Measurements from ENCODE around the gene MYO1H.

MYO1H gene

DNA sequence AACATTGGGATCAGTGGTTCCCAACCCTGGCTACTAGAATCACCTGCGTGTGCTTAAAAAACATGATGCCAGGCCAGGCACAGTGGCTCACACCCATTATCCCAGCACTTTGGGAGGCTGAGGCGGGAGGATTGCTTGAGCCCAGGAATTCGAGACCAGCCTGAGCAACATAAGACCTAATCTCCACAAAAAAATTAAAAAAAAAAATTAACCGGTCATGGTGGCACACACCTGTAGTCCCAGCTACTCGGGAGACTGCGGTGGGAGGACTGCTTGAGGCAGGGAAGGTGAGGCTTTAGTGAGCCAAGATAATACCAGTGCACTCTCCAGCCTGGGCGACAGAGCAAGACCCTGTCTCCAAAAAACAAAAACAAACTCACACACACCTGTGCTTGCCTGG lies 127.4 kb downstream of the MYO1H start:
- DNase-seq, result no peak

DNA sequence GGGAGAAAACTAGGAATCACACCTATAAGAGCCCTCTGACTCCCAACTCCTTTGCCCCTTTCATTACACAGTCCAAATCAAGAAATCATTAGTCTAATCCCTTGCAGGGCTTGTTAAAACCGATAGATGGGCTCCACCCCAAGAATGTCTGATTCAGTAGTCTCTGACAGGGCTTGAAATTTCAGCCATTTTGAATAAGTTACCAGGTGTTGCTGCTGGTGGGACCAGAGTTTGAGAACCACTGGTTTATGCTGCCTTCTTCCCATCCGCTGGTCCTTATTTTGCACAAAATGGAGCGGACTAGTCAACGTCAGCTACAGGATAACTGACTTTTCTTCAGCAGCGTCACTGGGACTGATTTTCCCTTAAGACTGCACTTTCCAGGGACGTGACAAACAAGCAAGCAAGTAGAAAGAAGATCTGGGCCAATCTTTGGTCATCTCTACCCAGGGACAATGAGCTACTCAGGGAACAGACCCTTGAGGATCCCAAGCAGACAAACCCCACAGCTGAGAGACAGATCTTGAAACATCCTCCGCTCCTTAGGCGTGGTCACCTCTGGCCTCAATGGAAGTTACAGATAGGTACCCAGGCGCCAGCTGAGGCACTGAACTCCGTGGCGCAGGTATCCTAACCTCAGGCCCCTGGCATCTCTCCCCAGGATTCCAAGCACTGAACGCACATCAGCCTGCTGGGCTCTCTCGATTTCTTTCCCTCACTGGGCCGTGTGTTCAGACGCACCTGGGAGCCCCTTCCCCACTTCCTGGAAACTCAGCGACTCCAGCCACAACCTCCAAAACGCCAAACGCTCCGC lies 128.5 kb downstream of the MYO1H start:
- no peak for DNase-seq

DNA sequence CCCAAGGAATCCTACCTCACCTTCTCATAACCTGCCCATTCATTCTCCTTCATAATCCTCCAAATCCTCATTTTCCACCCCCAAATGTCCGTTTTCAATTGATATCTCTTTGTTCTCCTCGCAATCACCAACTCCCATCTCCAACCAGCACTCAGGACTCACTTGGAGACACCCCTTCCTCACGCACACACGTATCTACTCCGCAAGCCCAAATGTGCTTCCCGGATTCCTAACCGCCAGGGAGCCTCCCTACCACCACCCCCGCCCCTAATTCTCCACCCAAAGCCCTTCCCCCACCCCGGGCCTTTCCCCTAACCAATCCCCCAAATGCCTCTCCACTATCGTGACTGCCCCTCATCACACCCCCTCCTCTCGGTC lies 129.1 kb downstream of the MYO1H start:
- no peak for DNase-seq

DNA sequence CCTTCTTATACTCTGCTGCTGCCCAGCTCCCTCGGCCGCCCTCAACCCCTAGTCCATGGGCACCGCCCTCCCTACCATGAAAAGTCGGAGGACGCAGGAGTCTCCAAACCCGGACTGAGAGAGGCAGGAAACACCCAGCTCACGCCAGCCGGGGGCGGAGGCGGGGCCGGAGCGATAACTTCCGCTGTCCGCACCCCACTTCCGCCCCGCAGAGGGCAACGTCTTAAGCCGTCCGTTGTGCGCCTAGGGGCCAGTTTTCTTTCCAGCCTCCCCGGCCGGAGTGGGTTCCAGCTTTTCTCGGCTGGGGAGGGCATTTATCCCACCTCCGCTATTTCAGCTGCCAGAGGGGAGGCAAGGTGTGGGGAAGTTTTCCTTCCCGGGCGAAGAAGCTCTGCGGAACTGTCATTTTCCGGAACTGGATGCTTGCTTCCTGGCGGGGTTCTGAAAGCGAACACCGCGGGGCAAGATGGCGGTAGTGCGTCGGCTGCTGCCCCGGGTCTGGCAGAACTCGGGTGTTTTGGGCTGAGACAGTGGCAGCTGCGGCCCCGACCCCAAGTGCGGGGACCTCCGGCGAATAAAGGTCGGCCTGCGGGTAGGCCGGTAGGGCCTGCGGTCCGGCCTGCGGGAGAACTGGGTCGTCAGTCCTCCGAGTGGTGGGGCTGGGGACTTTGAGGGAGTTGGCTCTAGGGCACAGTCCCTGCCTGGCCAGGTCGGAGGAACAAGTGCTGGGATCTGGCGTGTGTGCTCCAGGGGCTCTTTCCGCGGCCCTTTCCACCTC lies 129.7 kb downstream of the MYO1H start, which contains the start of the genes KCTD10 and UBE3B:
KCTD10 (minus strand) TSS at position 116 of the 778 bp plus-strand sequence; CDS start at position 78, 38 bp downstream.
UBE3B (plus strand) TSS at position 450 of the 778 bp plus-strand sequence. CDS start 5,918 bp downstream, outside the sequence.
- DNase-seq, result peak; percentile 93

DNA sequence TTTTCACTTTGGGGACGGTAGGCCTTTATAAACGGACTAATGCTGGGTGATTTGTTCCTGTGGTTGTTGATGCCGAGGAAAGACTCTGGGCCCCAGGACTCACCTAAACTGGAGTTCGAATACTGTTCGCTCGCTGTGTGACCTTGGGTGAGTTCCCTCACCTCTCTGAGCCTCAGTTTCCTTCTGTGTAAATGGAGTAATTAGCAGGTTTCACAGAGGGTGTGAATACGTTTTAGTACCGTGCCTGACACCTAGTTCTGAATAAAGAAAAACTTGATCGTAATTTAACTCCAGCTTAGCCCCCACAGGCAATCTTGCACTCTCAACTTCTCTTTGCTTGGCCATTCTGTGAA lies 130.2 kb downstream of the MYO1H start:
- DNase-seq, result no peak

DNA sequence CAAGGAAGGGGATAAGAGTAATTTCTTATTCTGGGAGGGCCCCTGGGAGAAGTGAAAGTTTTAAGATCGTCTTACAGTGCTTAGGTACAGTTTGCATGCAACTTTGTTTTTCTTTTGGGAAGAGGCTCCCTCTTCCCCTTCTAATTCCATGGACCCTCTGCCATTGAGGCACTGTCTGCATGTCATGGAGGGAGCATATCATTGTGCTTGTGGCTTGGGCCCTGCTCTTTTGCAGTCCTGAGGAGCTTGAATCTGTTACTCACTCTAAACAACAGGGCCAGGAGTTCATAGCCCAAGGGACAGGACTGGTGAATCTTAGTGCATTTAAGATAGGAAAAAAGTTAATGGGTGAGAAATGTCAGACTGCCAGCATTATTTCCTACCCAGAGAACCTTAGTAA lies 132.1 kb downstream of the MYO1H start:
- no peak for DNase-seq

DNA sequence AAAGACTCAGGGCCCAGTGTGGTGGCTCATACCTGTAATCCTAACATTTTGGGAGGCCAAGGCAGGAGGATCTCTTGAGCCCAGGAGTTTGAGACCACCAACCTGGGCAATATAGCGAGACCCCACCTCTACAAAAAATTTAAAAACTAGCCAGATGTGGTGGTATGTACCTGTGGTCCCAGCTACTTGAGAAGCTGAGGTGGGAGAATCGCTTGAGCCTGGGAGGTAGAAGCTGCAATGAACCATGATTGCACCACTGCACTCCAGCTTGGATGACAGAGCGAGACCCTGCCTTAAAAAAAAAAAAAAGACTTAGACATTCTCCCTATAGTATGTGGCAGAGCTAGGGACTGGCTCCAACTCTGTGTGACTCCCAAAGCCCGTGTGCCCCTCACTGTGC lies 132.7 kb downstream of the MYO1H start:
- DNase-seq, result no peak

DNA sequence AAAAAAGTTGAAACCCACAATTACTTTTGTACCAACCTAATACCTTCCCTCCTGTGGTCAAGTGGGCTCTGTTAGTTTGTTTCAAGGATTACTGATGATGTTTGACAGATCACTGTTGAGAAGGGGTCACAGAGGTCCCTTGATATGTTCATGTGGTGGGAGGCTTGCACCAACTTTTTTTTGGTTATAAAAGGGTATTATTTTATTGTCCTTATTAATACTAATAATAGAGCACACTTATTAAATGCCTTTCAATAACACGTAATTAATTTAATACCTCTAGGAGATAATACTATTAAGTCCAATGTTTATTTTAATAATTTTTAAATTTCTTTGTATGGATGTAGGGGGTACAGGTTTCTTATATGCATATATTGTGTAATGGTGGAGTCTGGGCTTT lies 134.2 kb downstream of the MYO1H start:
- DNase-seq, result no peak

DNA sequence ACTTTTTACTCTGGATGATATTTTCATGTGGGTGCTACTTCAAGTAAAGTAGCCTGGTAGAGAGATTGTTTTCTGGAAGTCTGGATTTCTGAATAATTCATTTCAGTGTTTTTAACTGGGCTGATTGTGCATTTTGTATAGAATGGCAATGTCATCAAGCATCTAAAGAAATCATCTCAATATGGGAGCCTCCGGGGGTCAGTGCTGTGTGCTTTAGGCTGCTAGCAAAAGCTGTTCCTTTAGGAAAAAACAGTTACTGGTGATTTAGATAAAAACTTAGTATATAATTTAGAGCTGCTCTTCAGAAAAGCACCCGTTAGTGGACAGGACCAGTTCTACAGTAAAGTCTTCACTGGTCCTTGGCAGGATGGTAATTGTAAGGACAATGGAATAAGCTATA lies 134.8 kb downstream of the MYO1H start:
- DNase-seq, result no peak

DNA sequence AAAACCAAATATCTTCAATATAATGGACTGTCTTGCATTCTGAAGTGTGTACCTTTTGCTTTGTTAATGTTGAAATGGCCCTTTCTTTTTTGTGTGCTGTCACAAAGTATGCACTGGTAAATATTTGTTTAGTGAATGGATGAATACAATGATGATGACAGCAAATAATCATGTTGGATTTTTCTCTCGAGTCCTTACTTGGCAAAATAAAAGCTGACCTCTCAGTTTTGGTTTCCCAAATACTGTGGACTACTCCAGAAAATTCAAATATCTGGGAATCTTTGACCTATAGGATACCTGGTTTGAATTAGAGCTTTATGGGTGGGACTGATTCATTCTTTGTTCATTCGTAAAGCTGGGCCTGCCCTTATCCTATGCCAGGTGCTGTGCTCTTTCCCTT lies 135.2 kb downstream of the MYO1H start:
- DNase-seq, result no peak

DNA sequence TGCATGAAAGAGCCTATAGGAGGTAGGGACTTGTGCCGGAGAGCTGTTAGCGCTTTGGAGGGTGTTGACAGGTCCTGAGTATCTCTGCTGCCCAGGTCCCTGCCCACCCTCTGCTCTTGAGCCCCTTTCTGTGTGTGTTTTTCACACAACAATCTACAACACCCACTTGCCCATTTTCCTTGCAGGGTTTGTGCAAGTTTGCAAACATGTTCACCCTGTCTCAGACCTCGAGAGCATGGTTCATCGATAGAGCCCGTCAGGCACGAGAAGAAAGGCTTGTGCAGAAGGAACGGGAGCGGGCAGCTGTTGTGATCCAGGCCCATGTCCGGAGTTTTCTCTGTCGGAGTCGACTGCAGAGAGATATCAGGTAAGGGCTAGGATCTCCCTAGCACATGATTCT lies 135.6 kb downstream of the MYO1H start:
- DNase-seq, result no peak

DNA sequence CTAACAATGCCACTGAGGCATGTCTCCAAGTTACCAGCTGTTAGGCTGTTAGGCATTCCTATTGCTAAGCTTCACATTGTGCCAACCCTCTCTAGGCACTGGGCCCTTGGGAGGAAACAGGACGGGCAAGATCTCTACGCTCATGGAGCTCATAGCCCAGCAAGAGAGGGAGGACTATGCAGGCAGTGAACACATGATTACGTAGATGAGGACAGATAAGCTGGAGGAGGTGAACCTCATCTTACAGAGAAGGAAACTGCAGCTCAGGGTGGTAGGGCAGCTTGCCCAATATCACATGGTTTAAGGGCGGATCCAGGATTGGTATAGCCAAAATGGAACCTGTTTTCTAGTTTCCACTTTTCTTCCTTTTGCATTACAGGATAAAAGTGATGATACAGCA lies 137.5 kb downstream of the MYO1H start:
- DNase-seq, result no peak

DNA sequence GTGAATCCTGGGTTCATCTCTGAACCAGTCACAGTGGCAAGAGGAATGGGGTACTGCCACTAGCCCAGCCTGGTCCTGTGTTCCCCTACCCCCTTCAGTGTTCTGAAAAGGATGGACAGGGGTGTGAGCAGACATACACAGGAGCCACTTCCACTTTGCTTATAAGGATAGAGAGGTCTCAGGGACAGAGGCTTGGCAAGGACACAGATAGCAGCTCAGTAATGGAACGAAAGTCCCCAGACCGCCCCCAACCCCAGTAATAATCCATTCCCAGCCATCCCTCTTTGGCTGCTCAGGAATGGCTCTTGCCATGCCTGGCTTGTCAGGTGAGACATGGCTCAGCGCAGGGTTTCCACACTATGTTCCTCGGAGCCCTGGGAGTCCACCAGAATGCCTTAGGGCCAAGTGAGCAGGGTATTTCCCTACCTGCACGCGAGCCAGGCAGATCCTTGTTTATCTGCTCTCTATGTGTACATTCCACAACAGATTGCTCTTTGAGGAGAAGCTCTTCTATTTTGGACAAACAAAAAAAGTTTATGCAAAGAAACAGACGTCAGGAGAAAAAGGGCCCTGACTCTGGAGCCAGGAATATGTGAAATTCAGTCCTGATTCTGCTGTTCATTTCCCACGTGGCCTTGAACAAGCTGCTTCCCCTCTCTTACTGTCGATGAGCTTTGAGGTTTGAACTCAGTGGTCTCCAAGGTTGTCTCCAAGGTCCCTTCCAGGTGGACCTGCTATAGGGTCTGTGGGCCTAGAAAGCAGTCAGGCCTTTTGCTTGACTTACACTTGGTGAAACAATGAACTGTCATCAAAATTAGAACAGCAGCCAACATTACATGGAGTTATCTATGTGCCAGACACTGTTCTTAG lies 139.7 kb downstream of the MYO1H start:
- DNase-seq, result no peak

DNA sequence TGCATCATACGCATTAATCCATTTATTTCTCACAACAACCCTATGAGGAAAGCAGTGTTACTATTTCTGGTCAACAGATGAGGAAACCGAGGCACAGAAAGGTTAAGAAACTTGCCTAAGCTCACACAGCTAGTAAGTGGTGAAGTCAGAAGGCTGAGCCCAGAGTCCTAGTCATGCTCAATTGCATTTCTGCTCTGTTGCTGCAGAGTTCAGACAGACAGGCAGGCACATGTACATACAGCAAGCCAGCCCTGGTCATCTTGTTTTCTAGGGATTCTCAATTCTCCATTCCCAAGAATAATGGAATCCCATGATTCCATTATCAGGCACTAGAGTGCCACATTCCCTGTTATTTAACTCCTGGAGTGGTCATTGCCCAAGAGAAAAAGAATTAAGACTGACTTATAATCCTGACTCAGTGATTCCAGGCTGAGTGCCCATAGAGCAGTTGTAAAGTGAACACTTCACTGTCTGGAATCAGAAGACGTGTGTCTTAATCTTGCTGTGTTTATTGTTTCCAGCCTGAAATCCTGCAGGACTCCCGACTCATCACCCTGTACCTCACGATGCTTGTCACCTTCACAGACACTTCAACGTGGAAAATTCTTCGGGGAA lies 140.5 kb downstream of the MYO1H start:
- DNase-seq, result no peak

DNA sequence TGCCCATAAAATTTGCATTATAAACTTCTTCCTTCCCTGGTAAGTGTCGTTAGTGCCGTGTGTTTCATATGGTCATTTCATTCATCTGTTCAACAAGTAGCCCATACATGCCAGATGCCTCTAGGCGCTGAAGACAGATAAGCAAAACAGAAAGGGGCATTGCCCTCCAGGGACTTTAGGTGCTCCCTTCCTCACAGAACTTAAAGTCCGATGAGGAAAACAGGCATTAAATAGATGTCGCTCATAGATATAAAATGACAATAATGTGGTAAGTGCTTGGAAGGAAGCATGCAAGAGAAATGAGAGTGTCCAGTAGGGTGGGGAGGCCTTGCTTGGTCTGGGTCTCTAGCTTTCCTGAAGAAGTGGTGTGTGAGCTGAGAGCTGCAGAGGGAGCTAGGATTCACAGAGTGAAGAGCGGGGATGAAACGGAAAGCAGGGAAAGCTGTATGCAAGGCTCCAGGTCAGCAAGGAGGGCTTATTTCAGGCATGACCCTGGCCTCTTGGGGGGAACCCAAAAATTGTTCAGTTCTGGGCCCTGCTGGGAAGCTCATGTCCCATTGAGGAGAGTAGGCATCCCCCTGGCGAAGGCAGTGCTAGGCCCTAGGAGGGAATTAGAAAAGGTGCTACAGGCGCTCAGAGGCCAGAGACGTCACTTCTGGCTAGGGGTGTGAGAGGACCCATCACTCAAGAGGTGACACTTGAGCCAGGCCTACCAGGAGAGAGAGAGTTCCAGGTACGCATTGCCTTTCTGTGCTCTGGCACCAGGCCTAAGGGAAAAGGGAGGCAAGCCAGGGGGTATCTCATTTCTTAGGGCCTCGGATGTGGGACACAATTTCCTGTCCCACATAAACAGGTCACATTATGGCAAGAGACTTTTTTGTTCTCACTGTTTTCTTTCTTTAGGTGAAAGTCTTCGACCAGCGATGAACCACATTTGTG lies 141.6 kb downstream of the MYO1H start:
- no peak for DNase-seq

DNA sequence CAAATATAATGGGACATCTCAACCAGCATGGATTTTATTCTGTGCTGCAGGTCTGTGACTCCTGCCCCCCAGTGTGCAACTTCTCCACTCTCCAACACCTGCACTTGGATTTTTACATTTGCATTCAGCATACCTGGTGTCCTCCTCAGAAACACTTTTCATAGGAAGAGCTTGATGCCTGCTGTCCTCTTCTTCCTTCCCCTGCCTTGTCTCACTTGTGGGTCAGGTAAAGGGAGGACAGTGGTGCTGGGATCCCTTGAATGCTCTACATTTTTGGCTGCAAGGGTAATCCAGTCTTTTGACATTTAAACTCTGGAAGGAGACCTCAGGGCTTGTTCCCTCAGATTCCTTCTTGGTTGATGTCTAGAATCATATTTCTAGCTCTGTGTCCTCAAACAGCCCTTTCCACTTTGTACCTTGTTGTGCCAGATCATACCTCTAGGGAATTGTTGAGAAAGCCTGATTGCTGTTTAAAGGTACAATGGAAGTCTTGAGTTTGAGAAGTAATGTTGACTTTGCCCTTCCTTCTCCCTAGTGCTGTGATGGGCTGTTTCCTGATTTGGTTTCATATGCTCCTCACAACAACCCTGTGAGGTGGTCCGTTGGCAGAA lies 142.4 kb downstream of the MYO1H start:
- no peak for DNase-seq

DNA sequence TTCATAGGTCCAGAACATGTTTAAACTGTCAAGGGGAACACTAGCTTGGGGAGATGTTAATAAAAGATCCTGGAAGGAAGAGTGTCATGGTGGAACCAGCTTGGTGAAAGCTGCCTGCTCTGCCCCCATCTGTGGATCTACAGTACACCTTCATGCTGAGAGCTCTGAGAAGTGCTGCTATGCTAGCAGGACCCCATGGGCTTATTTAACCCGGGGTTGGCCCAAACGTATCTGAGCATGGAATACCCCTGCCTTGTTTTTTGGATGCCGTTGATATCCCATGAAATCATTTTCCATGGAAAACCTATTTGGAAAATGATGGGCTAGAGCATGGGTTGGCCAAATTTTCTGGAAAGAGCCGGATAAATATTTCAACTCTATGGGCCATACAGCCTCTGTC lies 144.0 kb downstream of the MYO1H start:
- no peak for DNase-seq

DNA sequence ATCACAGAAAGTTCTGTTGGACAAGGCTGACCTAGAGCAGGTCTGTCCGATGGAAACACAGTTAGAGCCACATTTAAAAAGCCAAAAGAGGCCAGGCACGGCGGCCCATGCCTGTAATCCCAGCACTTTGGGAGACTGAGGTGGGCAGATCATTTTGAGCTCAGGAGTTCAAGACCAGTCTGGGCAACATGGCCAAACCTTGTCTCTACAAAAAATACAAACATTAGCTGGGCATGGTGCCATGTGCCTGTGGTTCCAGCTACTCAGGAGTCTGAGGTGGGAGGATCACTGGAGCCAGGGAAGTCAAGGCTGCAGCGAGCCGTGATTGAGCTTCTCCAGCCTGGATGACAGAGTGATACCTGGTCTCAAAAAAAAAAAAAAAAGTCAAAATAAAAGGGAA lies 144.7 kb downstream of the MYO1H start:
- no peak for DNase-seq

DNA sequence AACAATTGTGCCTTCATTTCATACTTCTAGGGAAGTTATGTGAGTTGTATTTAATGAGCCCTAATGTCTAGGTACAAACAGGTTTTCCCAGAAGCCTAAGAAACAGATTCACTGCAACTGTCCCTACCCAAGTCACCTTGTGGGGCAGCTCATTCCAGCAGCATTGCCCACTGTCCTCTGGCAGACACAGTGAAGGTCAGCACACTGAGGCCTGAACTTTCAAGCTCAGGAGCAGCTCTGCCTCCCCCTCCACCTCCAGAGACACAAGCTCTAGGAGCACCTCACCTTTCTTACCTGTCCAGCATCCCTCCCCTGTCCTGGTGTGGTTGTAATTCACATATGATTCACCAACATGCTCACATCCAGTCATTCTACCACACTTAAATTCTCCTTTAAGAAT lies 145.4 kb downstream of the MYO1H start:
- DNase-seq, result no peak

DNA sequence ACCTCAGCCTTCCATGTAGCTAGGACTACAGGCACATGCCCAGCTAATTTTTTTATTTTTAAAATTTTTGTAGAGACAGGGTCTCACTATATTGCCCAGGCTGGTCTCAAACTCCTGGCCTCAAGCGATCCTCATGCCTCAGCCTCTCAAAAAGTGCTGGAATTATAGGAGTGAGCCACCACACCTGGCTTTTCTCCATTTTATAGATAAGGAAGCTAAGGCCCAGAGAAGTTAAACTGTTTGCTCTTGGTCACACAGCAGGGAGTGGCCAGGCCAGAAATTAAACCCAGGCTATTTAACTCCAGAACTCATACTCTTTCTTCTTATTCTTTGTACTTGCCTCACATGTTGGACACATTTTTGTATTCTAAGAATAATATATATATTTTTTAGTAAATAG lies 146.2 kb downstream of the MYO1H start:
- DNase-seq, result no peak

DNA sequence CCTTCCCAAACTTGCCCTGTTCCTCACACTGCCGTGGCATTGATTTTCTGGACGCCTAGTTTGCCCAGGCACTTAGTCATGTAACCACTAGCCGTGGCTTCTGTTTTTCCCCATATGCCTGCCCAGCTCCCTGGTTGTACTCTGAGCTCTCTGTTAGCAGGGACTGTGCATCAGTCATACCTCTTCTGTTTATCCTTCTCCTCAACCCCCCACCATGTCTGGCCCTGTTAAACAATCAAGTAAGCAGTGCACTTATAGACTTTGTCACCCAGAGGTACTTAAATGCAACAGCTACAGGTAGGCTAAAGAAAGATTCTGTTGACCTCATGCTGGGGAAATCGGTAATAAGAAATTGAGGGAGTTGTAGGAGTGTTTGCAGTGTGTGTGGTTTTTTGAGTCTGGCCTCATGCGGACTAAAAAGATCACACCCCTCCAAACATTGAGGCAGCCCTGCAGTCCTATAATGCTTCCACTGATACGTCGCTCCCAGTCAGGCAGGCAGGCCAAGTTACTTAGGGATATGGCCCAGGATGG lies 146.7 kb downstream of the MYO1H start:
- DNase-seq, result no peak

Data from femur (tissue), 1 donor.